ENCODE results near the gene FAM222A.

FAM222A gene

DNA sequence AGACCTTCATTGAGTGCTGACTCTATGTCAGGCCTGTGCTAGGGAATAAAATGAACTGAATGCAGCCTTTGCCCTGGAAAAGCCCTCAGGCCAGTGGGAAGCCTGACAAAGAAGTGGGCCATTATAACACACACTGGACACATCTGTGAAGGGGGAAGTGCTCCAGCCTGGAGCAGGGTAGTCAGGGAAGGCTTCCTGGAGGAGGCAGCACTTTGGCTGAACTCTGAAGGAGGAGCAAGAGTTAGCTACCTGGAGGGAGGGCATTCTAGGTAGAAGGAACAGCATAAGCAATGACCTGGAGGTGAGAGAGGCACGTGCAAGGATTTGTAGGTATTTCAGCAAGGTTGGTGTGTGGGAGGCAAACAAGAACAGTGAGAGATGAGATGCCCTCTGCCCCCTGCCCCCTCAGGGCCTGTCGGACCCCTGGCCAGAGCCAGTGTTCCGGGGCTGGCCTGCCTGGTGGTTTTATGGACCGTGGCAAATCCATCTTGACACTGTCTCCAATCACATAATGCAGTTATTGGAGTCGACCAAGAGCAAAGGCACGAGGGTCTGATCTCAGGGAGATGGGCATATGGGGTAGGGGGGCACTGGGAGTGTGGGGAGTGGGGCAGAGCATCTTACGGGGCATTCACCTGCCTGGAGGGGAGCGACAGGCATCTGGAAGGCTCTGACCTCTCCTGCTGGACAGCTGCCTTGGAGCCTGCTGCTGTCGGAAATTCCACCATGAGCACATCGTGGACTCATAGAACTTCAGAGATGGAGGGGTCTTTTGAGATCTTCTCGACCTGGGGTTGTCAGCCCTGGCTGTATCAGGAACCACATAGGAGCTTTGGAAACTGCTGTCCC is 2.7 kb upstream of the FAM222A start:
- Histone ChIP-seq H3K4me1 (ENCODE audit: control insufficient read depth, insufficient read depth, low read length) (peaks cover 26% of the 10 kb centered on the region), H3K4me3 (ENCODE audit: insufficient read depth, low read depth, low read length) (no peak overlapping the region), H3K9me3 (ENCODE audit: control insufficient read depth, low read length) (no peaks in the 10 kb centered on the region), H3K27me3 (ENCODE audit: control insufficient read depth, insufficient read depth, low read length, poor library complexity, severe bottlenecking) (peaks cover 39% of the 10 kb centered on the region), H3K27ac (ENCODE audit: insufficient read depth, low read depth, low read length, poor library complexity, severe bottlenecking) (no peak overlapping the region), H3K36me3 (ENCODE audit: control insufficient read depth, insufficient read depth, low read length) (no peaks in the 10 kb centered on the region)
- WGBS, 2 experiments: 84 to 85% methylated on average over 11 of the region's 11 CpGs

DNA sequence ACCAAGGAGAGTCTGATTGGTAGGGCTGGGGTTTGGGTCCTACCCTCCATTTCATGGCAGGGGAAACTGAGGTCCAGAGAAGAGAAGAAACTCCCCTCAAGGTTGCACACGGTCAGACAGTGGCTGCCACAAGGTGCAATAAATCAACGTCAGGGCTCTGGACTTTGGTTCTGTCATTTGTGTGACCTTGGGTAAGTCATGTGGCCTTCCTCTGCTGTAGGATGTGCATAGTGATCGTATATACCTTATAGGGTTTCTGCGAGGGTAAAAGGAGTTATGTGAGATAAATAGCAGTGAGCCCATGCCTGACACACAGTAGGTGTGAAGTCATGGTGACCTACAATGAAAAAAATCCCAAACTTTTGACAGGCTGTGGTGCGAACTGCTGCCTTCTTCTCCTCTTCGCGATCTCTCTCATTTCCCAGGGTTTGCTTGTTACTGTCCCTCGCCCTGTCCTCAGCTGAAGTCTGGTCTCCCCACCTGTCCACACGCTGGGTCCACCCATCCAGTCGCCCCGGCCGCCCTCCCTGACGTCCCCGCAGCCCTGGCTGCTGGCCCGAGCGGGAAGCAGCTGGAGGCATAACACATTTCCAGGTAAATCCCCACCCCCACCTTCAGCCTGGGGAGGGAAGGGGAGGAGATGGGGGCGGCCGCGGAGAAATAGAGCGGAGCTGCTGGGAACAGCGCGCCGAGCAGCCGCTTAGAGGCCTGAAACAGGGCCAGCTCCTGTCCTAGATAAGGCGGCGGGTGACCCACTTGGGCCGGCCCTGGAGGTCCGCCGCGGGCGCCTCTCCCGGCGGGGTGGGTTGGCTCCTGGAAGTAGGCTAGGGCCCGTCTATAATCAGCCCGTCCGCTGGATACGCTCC is 1.8 kb upstream of the FAM222A start:
- H3K4me1 ChIP-seq (ENCODE audit: control insufficient read depth, insufficient read depth, low read length): peaks cover 31% of the 10 kb centered on the region
- WGBS, 2 experiments: 29 to 36% methylated on average over 35 to 37 of the region's 37 CpGs
- H3K27ac ChIP-seq (ENCODE audit: insufficient read depth, low read depth, low read length, poor library complexity, severe bottlenecking): no peak overlapping the region
- H3K4me3 ChIP-seq (ENCODE audit: insufficient read depth, low read depth, low read length): no peak overlapping the region
- H3K27me3 ChIP-seq (ENCODE audit: control insufficient read depth, insufficient read depth, low read length, poor library complexity, severe bottlenecking): peaks cover 48% of the 10 kb centered on the region
- H3K36me3 ChIP-seq (ENCODE audit: control insufficient read depth, insufficient read depth, low read length): no peaks in the 10 kb centered on the region
- no peaks in the 10 kb centered on the region for H3K9me3 ChIP-seq (ENCODE audit: control insufficient read depth, low read length)

DNA sequence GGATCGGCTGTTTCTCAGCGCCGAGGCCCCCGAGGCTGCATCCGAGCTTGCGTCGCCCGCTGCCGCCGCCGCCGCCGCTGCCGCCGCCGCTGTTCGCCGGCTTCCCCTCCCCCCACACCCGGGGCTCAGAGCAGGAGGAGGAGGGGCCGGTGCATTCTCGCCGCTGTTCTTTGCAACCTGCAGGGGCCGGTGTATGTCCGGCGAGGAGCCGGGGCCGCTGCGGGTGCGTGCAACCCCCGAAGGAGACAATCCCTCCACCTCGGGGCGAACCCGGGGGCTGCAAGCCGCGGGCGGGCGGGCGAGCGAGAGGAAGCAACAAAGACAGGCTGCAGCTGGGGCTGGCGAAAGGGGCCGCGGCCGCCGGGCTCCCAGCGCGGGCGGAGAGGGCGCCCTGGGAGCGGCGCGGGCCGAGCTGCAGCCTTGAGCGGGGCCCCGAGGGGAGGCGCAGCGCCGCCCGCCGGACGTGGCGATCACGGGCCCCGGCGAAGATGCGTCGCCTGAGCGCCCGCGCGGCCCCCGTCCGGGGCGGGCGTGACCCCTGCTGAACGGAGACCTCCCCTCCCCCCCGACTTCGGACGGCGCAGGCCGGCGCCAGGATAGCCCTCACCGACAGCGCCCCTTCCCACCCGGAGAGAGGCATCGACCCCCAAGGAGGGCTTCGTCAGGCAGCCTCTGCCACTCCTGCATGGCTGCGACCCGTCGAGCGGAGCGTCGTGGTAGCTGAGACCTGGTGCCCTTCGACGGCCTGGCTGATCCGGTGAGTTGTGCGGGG is 702 bp downstream of the FAM222A start:
- WGBS, 2 experiments: 1% methylated on average over 96 of the region's 96 CpGs
- Histone ChIP-seq H3K27ac (ENCODE audit: insufficient read depth, low read depth, low read length, poor library complexity, severe bottlenecking) (peak overlapping the region; percentile 62), H3K27me3 (ENCODE audit: control insufficient read depth, insufficient read depth, low read length, poor library complexity, severe bottlenecking) (peaks cover 70% of the 10 kb centered on the region), H3K9me3 (ENCODE audit: control insufficient read depth, low read length) (no peaks in the 10 kb centered on the region), H3K4me3 (ENCODE audit: insufficient read depth, low read depth, low read length) (peak overlapping the region; percentile 61), H3K36me3 (ENCODE audit: control insufficient read depth, insufficient read depth, low read length) (no peaks in the 10 kb centered on the region), H3K4me1 (ENCODE audit: control insufficient read depth, insufficient read depth, low read length) (peaks cover 43% of the 10 kb centered on the region)

DNA sequence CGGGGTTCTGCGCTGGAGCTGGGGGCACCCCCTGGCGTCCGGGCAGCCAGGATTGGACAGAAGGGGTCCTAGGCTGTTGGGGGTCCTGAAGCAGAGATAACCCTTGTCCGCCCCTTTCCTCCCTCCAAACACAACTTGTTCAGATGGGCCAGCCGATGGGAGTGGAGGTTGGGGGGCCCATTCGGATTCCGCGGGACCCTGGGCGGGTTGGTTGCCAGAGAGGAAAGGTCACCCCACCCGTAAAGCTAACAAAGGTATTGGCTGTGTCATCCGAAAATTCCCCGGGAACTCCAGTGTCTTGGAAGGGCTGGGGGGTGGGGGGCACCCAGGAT is 1.3 kb downstream of the FAM222A start:
- WGBS, 2 experiments: 45 to 54% methylated on average over 13 of the region's 13 CpGs
- peaks cover 70% of the 10 kb centered on the region for H3K27me3 ChIP-seq (ENCODE audit: control insufficient read depth, insufficient read depth, low read length, poor library complexity, severe bottlenecking)

DNA sequence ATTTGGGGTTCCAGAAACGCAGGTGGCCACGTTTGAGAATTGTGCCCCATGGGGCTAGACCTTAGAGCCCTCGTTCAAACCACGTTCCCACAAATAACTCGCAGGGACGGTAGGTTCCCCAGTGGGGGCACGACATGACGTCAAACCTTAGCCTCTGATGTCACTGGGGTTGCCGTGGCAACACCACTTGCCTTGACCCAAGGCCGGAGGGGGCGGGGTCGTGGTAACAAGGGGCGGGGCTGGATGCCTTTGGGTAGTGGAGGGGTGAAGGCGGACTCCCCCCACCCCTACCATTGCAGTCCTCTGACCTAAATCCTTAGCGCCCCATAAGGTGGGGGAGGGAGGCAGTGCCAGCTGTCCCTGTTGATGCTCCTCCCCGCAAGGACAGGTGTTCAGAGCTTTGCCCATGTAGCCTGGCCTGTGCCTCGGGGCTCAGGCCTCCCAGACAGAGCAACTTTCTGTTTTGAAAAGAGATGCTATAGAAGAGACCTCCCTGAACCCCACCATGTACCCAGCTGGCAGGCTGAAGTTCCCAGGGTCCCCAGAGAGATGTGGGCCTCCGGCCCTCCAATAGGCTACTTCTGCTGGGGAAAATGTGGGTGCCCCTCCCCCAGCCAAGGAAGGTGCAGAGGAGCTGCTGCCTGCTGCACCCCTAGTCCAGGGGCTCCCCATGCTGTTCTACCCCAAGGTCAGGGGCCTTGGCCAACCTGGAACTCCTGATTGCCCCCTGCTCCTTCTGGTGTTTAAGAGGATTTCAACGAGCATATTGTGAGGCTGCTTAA is 1.9 kb downstream of the FAM222A start:
- Histone ChIP-seq H3K27me3 (ENCODE audit: control insufficient read depth, insufficient read depth, low read length, poor library complexity, severe bottlenecking) (peaks cover 70% of the 10 kb centered on the region), H3K4me1 (ENCODE audit: control insufficient read depth, insufficient read depth, low read length) (peaks cover 55% of the 10 kb centered on the region), H3K36me3 (ENCODE audit: control insufficient read depth, insufficient read depth, low read length) (no peaks in the 10 kb centered on the region), H3K27ac (ENCODE audit: insufficient read depth, low read depth, low read length, poor library complexity, severe bottlenecking) (no peak overlapping the region), H3K9me3 (ENCODE audit: control insufficient read depth, low read length) (no peaks in the 10 kb centered on the region), H3K4me3 (ENCODE audit: insufficient read depth, low read depth, low read length) (peak overlapping the region; percentile 61)
- 68 to 77% methylated on average over 14 to 19 of the region's 19 CpGs for WGBS, 2 experiments

More for the DNA sequence above, 1.3 kb downstream of the FAM222A start:
- Histone ChIP-seq H3K36me3 (ENCODE audit: control insufficient read depth, insufficient read depth, low read length) (no peaks in the 10 kb centered on the region), H3K9me3 (ENCODE audit: control insufficient read depth, low read length) (no peaks in the 10 kb centered on the region), H3K4me1 (ENCODE audit: control insufficient read depth, insufficient read depth, low read length) (peaks cover 49% of the 10 kb centered on the region), H3K27ac (ENCODE audit: insufficient read depth, low read depth, low read length, poor library complexity, severe bottlenecking) (no peak overlapping the region), H3K4me3 (ENCODE audit: insufficient read depth, low read depth, low read length) (peak overlapping the region; percentile 61)

DNA sequence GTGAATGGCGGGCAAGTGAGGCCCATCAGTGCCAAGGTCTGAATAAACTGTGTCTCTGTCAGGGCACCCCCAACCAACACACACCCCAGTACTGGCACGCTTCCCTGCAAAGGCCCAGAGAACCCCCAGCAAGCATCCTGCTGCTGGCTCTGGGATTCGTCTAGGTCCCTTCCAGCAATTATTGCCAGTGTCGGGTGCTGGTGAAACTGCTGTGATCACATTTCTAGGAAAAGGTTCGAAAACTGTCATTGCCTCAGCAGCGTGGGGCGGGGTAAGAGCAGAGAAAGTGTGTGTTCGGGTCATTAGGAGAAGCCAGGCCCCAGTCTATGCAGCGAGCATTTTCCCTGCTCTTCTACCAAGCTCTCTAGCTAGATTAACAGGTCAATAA is 2.5 kb downstream of the FAM222A start:
- peaks cover 67% of the 10 kb centered on the region for H3K27me3 ChIP-seq (ENCODE audit: control insufficient read depth, insufficient read depth, low read length, poor library complexity, severe bottlenecking)
- no peak overlapping the region for H3K4me3 ChIP-seq (ENCODE audit: insufficient read depth, low read depth, low read length)
- no peaks in the 10 kb centered on the region for H3K9me3 ChIP-seq (ENCODE audit: control insufficient read depth, low read length)
- WGBS, 2 experiments: 83 to 86% methylated on average over 9 of the region's 9 CpGs
- peaks cover 59% of the 10 kb centered on the region for H3K4me1 ChIP-seq (ENCODE audit: control insufficient read depth, insufficient read depth, low read length)
- no peaks in the 10 kb centered on the region for H3K36me3 ChIP-seq (ENCODE audit: control insufficient read depth, insufficient read depth, low read length)
- H3K27ac ChIP-seq (ENCODE audit: insufficient read depth, low read depth, low read length, poor library complexity, severe bottlenecking): no peak overlapping the region

DNA sequence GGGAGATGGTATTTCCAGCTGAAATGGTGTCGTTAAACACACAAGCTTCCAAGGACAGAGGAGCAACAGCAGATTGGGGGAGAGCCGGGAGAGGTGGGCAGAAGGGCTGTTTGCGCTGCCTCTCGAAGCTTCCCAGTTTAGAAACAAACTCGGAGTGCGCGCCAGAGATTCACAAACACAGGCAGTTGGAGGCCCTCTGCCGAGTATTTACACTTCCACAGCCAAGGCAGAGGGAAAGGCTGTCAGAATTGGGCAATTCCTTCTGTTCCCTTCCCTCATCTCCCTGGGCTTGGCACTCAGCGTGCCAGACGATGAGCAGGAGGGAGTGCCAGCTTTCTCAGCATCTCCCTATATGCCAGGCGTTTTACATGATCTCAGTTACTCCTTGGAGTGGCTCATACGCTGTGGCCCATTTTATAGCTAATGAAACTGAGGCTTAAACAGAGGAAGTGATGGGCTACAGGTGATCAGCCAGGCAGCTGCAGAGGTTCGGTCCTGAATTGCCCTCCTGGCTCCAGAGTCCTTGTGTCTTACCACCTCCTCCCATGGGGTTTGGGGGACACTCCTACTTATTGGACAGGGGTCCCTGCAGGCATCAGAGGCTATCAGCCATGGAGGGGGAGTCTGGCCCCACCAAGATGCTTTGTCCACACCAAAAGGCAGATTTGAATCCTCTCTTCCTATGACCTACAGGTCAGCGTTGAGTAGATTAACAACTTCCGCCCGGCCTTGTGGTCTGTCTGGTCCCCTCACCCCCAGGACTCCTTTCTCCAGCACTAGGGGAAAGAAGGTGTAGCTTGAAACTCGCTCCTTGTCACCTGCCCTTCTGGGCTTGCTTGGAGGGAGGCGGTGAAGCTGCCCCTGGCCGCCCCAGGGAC is 3.1 kb downstream of the FAM222A start:
- Histone ChIP-seq H3K27ac (ENCODE audit: insufficient read depth, low read depth, low read length, poor library complexity, severe bottlenecking) (no peak overlapping the region), H3K4me1 (ENCODE audit: control insufficient read depth, insufficient read depth, low read length) (peaks cover 59% of the 10 kb centered on the region), H3K9me3 (ENCODE audit: control insufficient read depth, low read length) (no peaks in the 10 kb centered on the region), H3K4me3 (ENCODE audit: insufficient read depth, low read depth, low read length) (no peak overlapping the region), H3K27me3 (ENCODE audit: control insufficient read depth, insufficient read depth, low read length, poor library complexity, severe bottlenecking) (peaks cover 67% of the 10 kb centered on the region), H3K36me3 (ENCODE audit: control insufficient read depth, insufficient read depth, low read length) (no peaks in the 10 kb centered on the region)
- WGBS, 2 experiments: 88 to 89% methylated on average over 19 of the region's 19 CpGs

DNA sequence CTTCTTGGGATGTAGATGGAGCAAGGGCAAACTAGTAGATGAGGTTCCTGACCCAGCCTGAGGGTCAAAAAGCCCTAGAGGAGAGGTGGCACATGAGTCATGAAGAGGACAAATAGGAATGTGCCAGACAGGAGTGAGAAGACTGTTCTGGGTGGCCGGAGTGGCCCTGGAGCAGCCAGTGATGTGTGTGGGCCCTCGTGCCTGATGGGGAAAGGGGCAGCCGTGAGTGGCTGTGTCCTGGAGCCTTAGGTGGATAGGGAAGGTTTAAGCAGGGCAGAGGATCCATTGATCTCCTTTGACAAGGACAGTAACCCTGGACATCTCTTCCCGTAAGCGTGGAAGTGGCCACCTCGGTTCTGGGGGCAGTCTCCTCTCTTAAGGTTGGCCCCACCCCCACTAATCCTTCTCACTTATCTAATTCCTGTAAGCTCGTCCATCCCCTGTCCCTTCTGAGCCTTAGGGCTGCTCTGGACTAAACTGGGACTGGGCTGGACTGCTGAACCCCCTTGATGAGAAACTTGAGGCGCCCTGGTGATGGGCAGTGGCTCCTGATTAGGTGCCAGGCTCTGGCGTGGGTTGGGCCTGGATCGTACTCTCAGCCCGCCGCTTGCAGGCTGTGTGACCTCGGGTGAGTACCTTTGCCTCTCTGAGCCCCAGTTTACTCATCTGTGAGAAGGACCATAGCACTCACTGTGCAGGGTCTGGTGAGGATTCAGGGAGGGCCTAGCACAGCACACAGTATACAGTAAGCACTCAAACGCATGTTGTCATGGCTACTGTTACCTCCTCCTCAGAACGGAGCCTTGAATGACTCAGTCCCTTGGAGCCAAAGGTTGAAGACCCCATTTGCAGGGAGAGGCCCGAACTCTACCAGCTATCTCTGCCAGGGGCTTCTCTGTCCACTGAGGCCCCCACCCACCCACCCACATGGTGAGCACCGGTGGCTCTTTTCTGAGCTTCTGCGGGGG is 4.0 kb downstream of the FAM222A start:
- Histone ChIP-seq H3K36me3 (ENCODE audit: control insufficient read depth, insufficient read depth, low read length) (no peaks in the 10 kb centered on the region), H3K4me1 (ENCODE audit: control insufficient read depth, insufficient read depth, low read length) (peaks cover 64% of the 10 kb centered on the region), H3K27ac (ENCODE audit: insufficient read depth, low read depth, low read length, poor library complexity, severe bottlenecking) (no peak overlapping the region), H3K9me3 (ENCODE audit: control insufficient read depth, low read length) (no peaks in the 10 kb centered on the region), H3K4me3 (ENCODE audit: insufficient read depth, low read depth, low read length) (no peak overlapping the region), H3K27me3 (ENCODE audit: control insufficient read depth, insufficient read depth, low read length, poor library complexity, severe bottlenecking) (peaks cover 60% of the 10 kb centered on the region)
- WGBS, 2 experiments: 64% methylated on average over 17 to 18 of the region's 18 CpGs
